ENCODE measurements around the gene TOGARAM1.
A peak's percentile ranks its signal among the peaks of the same experiment; 100 is the strongest.

TOGARAM1 gene

DNA sequence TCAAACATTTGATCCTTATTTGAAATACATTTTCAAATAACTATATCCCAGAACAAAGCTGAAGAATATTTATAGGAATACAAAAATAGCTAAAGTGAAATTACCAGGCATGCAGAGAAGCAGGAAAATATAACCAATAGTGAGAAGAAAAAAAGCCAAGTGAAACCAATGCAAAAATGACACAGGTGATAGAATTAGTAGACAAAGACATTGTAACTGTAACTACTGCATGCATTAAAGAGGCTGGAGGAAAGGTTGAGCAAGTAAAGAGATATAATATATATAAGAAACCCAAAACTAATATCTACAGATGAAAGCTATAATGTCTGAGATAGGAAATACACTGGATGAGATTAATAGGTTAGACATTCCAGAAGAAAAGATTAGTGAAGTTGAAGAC is 72.7 kb downstream of the TOGARAM1 start:
- no peaks in the 10 kb centered on the region for H3K9me3 ChIP-seq (ENCODE audit: control insufficient read depth, low read length)
- no peak overlapping the region for H2BK15ac ChIP-seq (ENCODE audit: low read depth, poor library complexity, severe bottlenecking)
- H3K18ac ChIP-seq (ENCODE audit: low read depth in 1 of 2, low read length in 2 of 2) = no peak overlapping the region
- H3K4ac ChIP-seq (ENCODE audit: low read depth in 1 of 2, low read length in 2 of 2) = no peak overlapping the region
- no peak overlapping the region for H3K4me3 ChIP-seq (ENCODE audit: insufficient read depth in 1 of 2, low read depth in 1 of 2, low read length in 2 of 2)
- no peak overlapping the region for H2BK12ac ChIP-seq (ENCODE audit: low read length in 2 of 2)
- H3K9ac ChIP-seq (ENCODE audit: low read length) = no peak overlapping the region
- no peak overlapping the region for H2BK120ac ChIP-seq (ENCODE audit: low read depth, low read length)
- no peak overlapping the region for H3K14ac ChIP-seq (ENCODE audit: low read length in 2 of 2)
- H3K27me3 ChIP-seq (ENCODE audit: control insufficient read depth in 1 of 2, insufficient read depth in 1 of 2, low read length in 2 of 2) = no peaks in the 10 kb centered on the region
- no peak for DNase-seq
- H3K4me1 ChIP-seq (ENCODE audit: control insufficient read depth, insufficient read depth, low read depth, low read length) = no peaks in the 10 kb centered on the region
- no peak overlapping the region for H2AK5ac ChIP-seq (ENCODE audit: low read length, severe bottlenecking)
- H4K91ac ChIP-seq (ENCODE audit: low read length) = no peak overlapping the region
- H3K27ac ChIP-seq (ENCODE audit: low read length, poor library complexity, severe bottlenecking) = no peak overlapping the region
- peaks cover 26 to 76% of the 10 kb centered on the region in 2 experiments for H3K36me3 ChIP-seq (ENCODE audit: control insufficient read depth in 1 of 2, insufficient read depth in 2 of 2, low read depth in 1 of 2, low read length in 2 of 2)
- peaks cover 2% of the 10 kb centered on the region for H3K79me1 ChIP-seq (replicated peaks; ENCODE audit: low read length, poor library complexity, severe bottlenecking)
- H3K23ac ChIP-seq (ENCODE audit: low read length in 2 of 2) = no peak overlapping the region
- no peak overlapping the region for H3K4me2 ChIP-seq (ENCODE audit: low read length, poor library complexity, severe bottlenecking)
- no peak overlapping the region for H2AFZ ChIP-seq (ENCODE audit: low read depth, low read length)
- H4K8ac ChIP-seq (ENCODE audit: low read length) = no peak overlapping the region
- no peak overlapping the region for H2BK5ac ChIP-seq (ENCODE audit: low read depth, low read length, poor library complexity, severe bottlenecking)

DNA sequence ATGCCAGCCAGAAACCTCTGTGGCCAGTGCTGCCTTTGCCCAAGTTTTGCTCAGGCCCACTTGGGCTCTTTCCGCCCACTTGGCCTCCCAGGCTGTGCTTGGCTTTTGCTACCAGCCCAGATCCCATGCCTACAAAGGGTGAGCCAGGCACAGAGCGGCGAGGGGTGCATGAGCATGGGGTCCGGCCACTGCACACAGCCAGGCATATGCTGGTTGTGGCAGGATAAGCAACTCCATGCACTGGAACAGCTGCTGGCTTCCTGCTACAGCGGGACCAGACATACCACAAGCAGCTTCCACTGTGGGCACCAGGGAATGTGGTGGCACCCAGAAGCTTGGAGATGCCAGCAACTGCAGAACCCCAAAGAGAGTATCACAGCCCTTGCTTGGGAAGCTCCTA is 76.3 kb downstream of the TOGARAM1 start:
- Histone ChIP-seq H2BK12ac (ENCODE audit: low read length in 2 of 2) (no peak overlapping the region), H3K4me2 (ENCODE audit: low read length, poor library complexity, severe bottlenecking) (no peak overlapping the region), H2AFZ (ENCODE audit: low read depth, low read length) (no peak overlapping the region), H3K4ac (ENCODE audit: low read depth in 1 of 2, low read length in 2 of 2) (no peak overlapping the region), H3K27ac (ENCODE audit: low read length, poor library complexity, severe bottlenecking) (no peak overlapping the region), H4K91ac (ENCODE audit: low read length) (peak overlapping the region; percentile 31), H3K9ac (ENCODE audit: low read length) (no peak overlapping the region), H3K14ac (ENCODE audit: low read length in 2 of 2) (no peak overlapping the region), H2BK15ac (ENCODE audit: low read depth, poor library complexity, severe bottlenecking) (no peak overlapping the region), H3K27me3 (ENCODE audit: control insufficient read depth in 1 of 2, insufficient read depth in 1 of 2, low read length in 2 of 2) (no peaks in the 10 kb centered on the region), H3K23ac (ENCODE audit: low read length in 2 of 2) (no peak overlapping the region), H3K4me1 (ENCODE audit: control insufficient read depth, insufficient read depth, low read depth, low read length) (no peaks in the 10 kb centered on the region), H3K18ac (ENCODE audit: low read depth in 1 of 2, low read length in 2 of 2) (no peak overlapping the region), H2BK5ac (ENCODE audit: low read depth, low read length, poor library complexity, severe bottlenecking) (no peak overlapping the region), H2AK5ac (ENCODE audit: low read length, severe bottlenecking) (no peak overlapping the region), H4K8ac (ENCODE audit: low read length) (no peak overlapping the region), H3K4me3 (ENCODE audit: insufficient read depth in 1 of 2, low read depth in 1 of 2, low read length in 2 of 2) (no peak overlapping the region), H3K79me1 (replicated peaks; ENCODE audit: low read length, poor library complexity, severe bottlenecking) (peaks cover 2% of the 10 kb centered on the region), H2BK120ac (ENCODE audit: low read depth, low read length) (no peak overlapping the region), H3K9me3 (ENCODE audit: control insufficient read depth, low read length) (no peaks in the 10 kb centered on the region), H3K36me3 (ENCODE audit: control insufficient read depth in 1 of 2, insufficient read depth in 2 of 2, low read depth in 1 of 2, low read length in 2 of 2) (peaks cover 22 to 53% of the 10 kb centered on the region in 2 experiments)
- no peak for DNase-seq
- 100% methylated on average over 5 of the region's 5 CpGs for WGBS

DNA sequence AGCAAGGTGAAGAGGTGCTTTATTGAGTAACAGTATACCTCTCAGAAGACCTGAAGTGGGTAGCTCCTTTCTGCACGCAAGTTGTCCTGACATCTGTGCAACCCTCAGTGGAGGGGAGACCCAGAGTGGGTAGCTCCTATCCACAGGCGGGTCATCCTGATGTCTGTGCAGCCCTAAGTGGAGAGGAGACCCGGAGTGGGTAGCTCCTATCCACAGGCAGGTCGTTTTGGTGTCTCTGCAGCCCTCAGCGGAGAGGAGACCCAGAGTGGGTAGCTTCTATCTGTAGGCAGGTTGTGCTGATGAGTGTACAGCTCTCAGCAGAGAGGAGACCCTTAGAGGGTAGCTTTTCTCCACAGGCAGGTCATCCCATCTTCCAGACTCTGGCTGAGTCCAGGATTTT is 76.9 kb downstream of the TOGARAM1 start:
- DNase-seq = no peak
- Histone ChIP-seq H4K8ac (ENCODE audit: low read length) (no peak overlapping the region), H3K9me3 (ENCODE audit: control insufficient read depth, low read length) (no peaks in the 10 kb centered on the region), H3K27me3 (ENCODE audit: control insufficient read depth in 1 of 2, insufficient read depth in 1 of 2, low read length in 2 of 2) (no peaks in the 10 kb centered on the region), H3K23ac (ENCODE audit: low read length in 2 of 2) (no peak overlapping the region), H3K4ac (ENCODE audit: low read depth in 1 of 2, low read length in 2 of 2) (no peak overlapping the region), H4K91ac (ENCODE audit: low read length) (no peak overlapping the region), H3K4me3 (ENCODE audit: insufficient read depth in 1 of 2, low read depth in 1 of 2, low read length in 2 of 2) (no peak overlapping the region), H3K4me2 (ENCODE audit: low read length, poor library complexity, severe bottlenecking) (no peak overlapping the region), H3K14ac (ENCODE audit: low read length in 2 of 2) (no peak overlapping the region), H2AK5ac (ENCODE audit: low read length, severe bottlenecking) (no peak overlapping the region), H3K79me1 (replicated peaks; ENCODE audit: low read length, poor library complexity, severe bottlenecking) (peaks cover 2% of the 10 kb centered on the region), H3K9ac (ENCODE audit: low read length) (no peak overlapping the region), H3K4me1 (ENCODE audit: control insufficient read depth, insufficient read depth, low read depth, low read length) (no peaks in the 10 kb centered on the region), H2BK5ac (ENCODE audit: low read depth, low read length, poor library complexity, severe bottlenecking) (no peak overlapping the region), H2AFZ (ENCODE audit: low read depth, low read length) (no peak overlapping the region), H3K18ac (ENCODE audit: low read depth in 1 of 2, low read length in 2 of 2) (no peak overlapping the region), H2BK15ac (ENCODE audit: low read depth, poor library complexity, severe bottlenecking) (no peak overlapping the region), H3K36me3 (ENCODE audit: control insufficient read depth in 1 of 2, insufficient read depth in 2 of 2, low read depth in 1 of 2, low read length in 2 of 2) (peaks cover 20 to 52% of the 10 kb centered on the region in 2 experiments), H3K27ac (ENCODE audit: low read length, poor library complexity, severe bottlenecking) (no peak overlapping the region), H2BK120ac (ENCODE audit: low read depth, low read length) (no peak overlapping the region), H2BK12ac (ENCODE audit: low read length in 2 of 2) (no peak overlapping the region)
- 97% methylated on average over 5 of the region's 5 CpGs for WGBS

DNA sequence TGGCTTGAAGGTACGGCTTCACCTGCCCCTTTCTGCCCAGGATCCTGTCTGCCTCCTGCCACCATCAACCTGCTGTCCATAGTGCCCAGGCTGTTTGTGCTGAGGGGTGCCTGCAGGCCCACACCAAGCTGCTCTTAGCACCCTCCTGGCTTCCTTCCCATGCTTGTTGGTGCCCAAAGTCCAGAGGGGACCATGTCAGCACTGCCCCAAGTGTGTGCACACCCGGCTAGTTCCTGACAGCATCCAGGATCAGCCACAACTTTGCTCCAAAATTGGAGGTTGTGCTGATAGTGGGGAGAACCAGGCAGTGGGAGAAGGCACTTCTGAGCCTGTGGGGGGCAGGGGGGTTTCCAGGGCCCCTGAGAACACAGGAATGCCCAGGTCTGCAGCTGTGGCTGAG is 77.4 kb downstream of the TOGARAM1 start:
- Histone ChIP-seq H3K14ac (ENCODE audit: low read length in 2 of 2) (no peak overlapping the region), H2BK15ac (ENCODE audit: low read depth, poor library complexity, severe bottlenecking) (no peak overlapping the region), H3K18ac (ENCODE audit: low read depth in 1 of 2, low read length in 2 of 2) (no peak overlapping the region), H3K27ac (ENCODE audit: low read length, poor library complexity, severe bottlenecking) (no peak overlapping the region), H3K9ac (ENCODE audit: low read length) (no peak overlapping the region), H3K9me3 (ENCODE audit: control insufficient read depth, low read length) (no peaks in the 10 kb centered on the region), H3K27me3 (ENCODE audit: control insufficient read depth in 1 of 2, insufficient read depth in 1 of 2, low read length in 2 of 2) (no peaks in the 10 kb centered on the region), H3K4me1 (ENCODE audit: control insufficient read depth, insufficient read depth, low read depth, low read length) (no peaks in the 10 kb centered on the region), H3K4me2 (ENCODE audit: low read length, poor library complexity, severe bottlenecking) (no peak overlapping the region), H3K23ac (ENCODE audit: low read length in 2 of 2) (no peak overlapping the region), H2AK5ac (ENCODE audit: low read length, severe bottlenecking) (no peak overlapping the region), H4K8ac (ENCODE audit: low read length) (no peak overlapping the region), H2BK120ac (ENCODE audit: low read depth, low read length) (no peak overlapping the region), H3K36me3 (ENCODE audit: control insufficient read depth in 1 of 2, insufficient read depth in 2 of 2, low read depth in 1 of 2, low read length in 2 of 2) (peaks cover 24 to 47% of the 10 kb centered on the region in 2 experiments), H3K79me1 (replicated peaks; ENCODE audit: low read length, poor library complexity, severe bottlenecking) (peaks cover 2% of the 10 kb centered on the region), H2BK12ac (ENCODE audit: low read length in 2 of 2) (no peak overlapping the region), H2BK5ac (ENCODE audit: low read depth, low read length, poor library complexity, severe bottlenecking) (no peak overlapping the region), H4K91ac (ENCODE audit: low read length) (no peak overlapping the region), H3K4ac (ENCODE audit: low read depth in 1 of 2, low read length in 2 of 2) (no peak overlapping the region), H3K4me3 (ENCODE audit: insufficient read depth in 1 of 2, low read depth in 1 of 2, low read length in 2 of 2) (no peak overlapping the region), H2AFZ (ENCODE audit: low read depth, low read length) (no peak overlapping the region)
- 95% methylated on average over 2 of the region's 2 CpGs for WGBS
- no peak for DNase-seq

All from mesenchymal stem cell (in vitro differentiated cells and primary cell).